Neural crest cell (in vitro differentiated cells): ENCODE results near the gene RUFY4. TPM values are rescaled to one million over a fixed set of nuclear protein-coding genes. Genes with fewer than 3 reads are reported as not detected.

Source experiments
- DNase-seq: peaks from one replicate; pipeline ENCODE4 v3.0.0; 2021; ENCODE audit warnings: low read depth, mixed read lengths, low spot score
- H3K27ac Mint-ChIP-seq: one replicate; pipeline ENCODE4 v1.8.0; 2021; ENCODE audit warnings: mild to moderate bottlenecking, mixed read lengths; ENCODE audit not compliant: unreplicated experiment
- H3K27me3 Mint-ChIP-seq: 2 replicates; pipeline ENCODE4 v1.8.0; 2021; ENCODE audit warnings: low read depth, mild to moderate bottlenecking, mixed read lengths
- H3K36me3 Mint-ChIP-seq: 2 replicates; pipeline ENCODE4 v1.8.0; 2021; ENCODE audit warnings: low read depth, mild to moderate bottlenecking, mixed read lengths
- H3K4me1 Mint-ChIP-seq: 2 replicates; pipeline ENCODE4 v1.8.0; 2021; ENCODE audit warnings: mixed read lengths
- H3K4me3 Mint-ChIP-seq: one replicate; pipeline ENCODE4 v1.8.0; 2021; ENCODE audit warnings: mild to moderate bottlenecking, mixed read lengths
- H3K9me3 Mint-ChIP-seq: 2 replicates; pipeline ENCODE4 v1.8.0; 2021; ENCODE audit warnings: mixed read lengths
- CTCF ChIP-seq: fragments of 200-600 bp; sonication (generic); conservative IDR thresholded peaks from 2 replicates; pipeline ENCODE4 v1.5.0; 2021; ENCODE audit warnings: antibody characterized with exemption, mild to moderate bottlenecking
- total RNA-seq: library from RNA; stranded (reverse); gene quantifications from 2 replicates; pipeline ENCODE4 v1.2.1, GENCODE V29; 2021

The RUFY4 gene
- total RNA-seq, 1 donor from 2014 or later: not detected

- peaks cover 23% of the 10 kb centered on the region for H3K4me1 Mint-ChIP-seq
- H3K9me3 Mint-ChIP-seq: no peaks in the 10 kb centered on the region
- H3K27me3 Mint-ChIP-seq: no peaks in the 10 kb centered on the region
- TF ChIP-seq CTCF: no peak
- H3K36me3 Mint-ChIP-seq: no peaks in the 10 kb centered on the region
- H3K27ac Mint-ChIP-seq: no peak overlapping the region
- H3K4me3 Mint-ChIP-seq: no peak overlapping the region
- no peak for DNase-seq
These were observed 42.8 kb upstream of the RUFY4 start for GRCh38 chr2:218026244-218026643.

GRCh38 chr2:218026676-218027425 is 42.2 kb upstream of the RUFY4 start:
- Mint-ChIP-seq H3K9me3 (no peaks in the 10 kb centered on the region), H3K27ac (no peak overlapping the region), H3K36me3 (no peaks in the 10 kb centered on the region), H3K4me3 (no peak overlapping the region), H3K27me3 (no peaks in the 10 kb centered on the region), H3K4me1 (peaks cover 19% of the 10 kb centered on the region)
- no peak for TF ChIP-seq CTCF
- DNase-seq: no peak

- Mint-ChIP-seq H3K4me3 (no peak overlapping the region), H3K36me3 (no peaks in the 10 kb centered on the region), H3K27ac (no peak overlapping the region), H3K4me1 (peaks cover 12% of the 10 kb centered on the region), H3K27me3 (peaks cover 2% of the 10 kb centered on the region), H3K9me3 (no peaks in the 10 kb centered on the region)
- no peak for DNase-seq
- TF ChIP-seq CTCF: no peak
These were observed 41.4 kb upstream of the RUFY4 start for GRCh38 chr2:218027426-218028188.

- TF ChIP-seq CTCF: no peak
- H3K4me3 Mint-ChIP-seq: no peak overlapping the region
- H3K9me3 Mint-ChIP-seq: no peaks in the 10 kb centered on the region
- H3K36me3 Mint-ChIP-seq: no peaks in the 10 kb centered on the region
- peaks cover 12% of the 10 kb centered on the region for H3K4me1 Mint-ChIP-seq
- H3K27me3 Mint-ChIP-seq: peaks cover 7% of the 10 kb centered on the region
- H3K27ac Mint-ChIP-seq: no peak overlapping the region
- DNase-seq: no peak
These were observed 40.9 kb upstream of the RUFY4 start for GRCh38 chr2:218028189-218028495.

- Mint-ChIP-seq H3K9me3 (no peaks in the 10 kb centered on the region), H3K36me3 (no peaks in the 10 kb centered on the region), H3K27me3 (peaks cover 13% of the 10 kb centered on the region), H3K27ac (no peak overlapping the region), H3K4me1 (peaks cover 8% of the 10 kb centered on the region), H3K4me3 (no peak overlapping the region)
- DNase-seq: no peak
- TF ChIP-seq CTCF: no peak
These were observed 40.3 kb upstream of the RUFY4 start for GRCh38 chr2:218028562-218029348.
